Measurements from ENCODE around the gene SUGCT. TPM values are rescaled to one million over a fixed set of nuclear protein-coding genes. Genes with fewer than 3 reads are reported as not detected.

Gene SUGCT
- total and polyA plus RNA-seq, 10 donors = 1.4 to 13.6 (median 2.5) TPM

DNA sequence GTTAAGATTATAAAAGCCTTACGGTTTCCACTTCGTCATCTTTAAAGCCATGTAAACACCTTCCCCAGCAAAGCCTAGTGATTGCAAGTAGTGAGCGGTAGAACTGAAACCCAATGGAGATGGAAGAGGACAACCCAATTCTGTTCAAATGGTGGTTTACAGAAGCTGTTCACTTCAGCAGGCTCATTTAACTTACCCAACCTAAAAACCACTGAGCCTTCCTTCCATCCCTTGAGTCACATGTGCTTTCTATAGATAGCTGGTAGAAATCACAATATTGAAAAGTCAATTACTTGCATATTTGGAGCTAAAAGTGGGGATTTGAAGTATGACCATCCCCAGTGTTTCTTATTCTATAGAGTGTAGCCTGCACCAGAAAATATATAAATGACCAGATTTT is 667.7 kb downstream of the SUGCT start:
- WGBS, 5 donors = 67 to 87% (median 80%) methylated on average over 3 of the region's 3 CpGs
- TF ChIP-seq POLR2AphosphoS5 (IDR thresholded peaks at IDR 0.05) (no peak), POLR2A (IDR thresholded peaks at IDR 0.05) (no peak)
- TF ChIP-seq, protein P1, sequence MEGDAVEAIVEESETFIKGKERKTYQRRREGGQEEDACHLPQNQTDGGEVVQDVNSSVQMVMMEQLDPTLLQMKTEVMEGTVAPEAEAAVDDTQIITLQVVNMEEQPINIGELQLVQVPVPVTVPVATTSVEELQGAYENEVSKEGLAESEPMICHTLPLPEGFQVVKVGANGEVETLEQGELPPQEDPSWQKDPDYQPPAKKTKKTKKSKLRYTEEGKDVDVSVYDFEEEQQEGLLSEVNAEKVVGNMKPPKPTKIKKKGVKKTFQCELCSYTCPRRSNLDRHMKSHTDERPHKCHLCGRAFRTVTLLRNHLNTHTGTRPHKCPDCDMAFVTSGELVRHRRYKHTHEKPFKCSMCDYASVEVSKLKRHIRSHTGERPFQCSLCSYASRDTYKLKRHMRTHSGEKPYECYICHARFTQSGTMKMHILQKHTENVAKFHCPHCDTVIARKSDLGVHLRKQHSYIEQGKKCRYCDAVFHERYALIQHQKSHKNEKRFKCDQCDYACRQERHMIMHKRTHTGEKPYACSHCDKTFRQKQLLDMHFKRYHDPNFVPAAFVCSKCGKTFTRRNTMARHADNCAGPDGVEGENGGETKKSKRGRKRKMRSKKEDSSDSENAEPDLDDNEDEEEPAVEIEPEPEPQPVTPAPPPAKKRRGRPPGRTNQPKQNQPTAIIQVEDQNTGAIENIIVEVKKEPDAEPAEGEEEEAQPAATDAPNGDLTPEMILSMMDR (IDR thresholded peaks at IDR 0.05 in 8 of 11, conservative IDR thresholded peaks at IDR 0.05 in 3 of 11) = no peak
- H3K4me1 ChIP-seq = no peaks in the 10 kb centered on the region
- H3K27ac ChIP-seq = no peak overlapping the region
- no peak for DNase-seq
- no peaks in the 10 kb centered on the region for H3K9me3 ChIP-seq
- no peaks in the 10 kb centered on the region for H3K36me3 ChIP-seq
- no peak overlapping the region for H3K4me3 ChIP-seq
- intact Hi-C loops (cut with DNase I; ENCODE audit: low total_unique reads) = no loop called here
- H3K27me3 ChIP-seq (replicated peaks in 1 of 7) = no peaks in the 10 kb centered on the region

DNA sequence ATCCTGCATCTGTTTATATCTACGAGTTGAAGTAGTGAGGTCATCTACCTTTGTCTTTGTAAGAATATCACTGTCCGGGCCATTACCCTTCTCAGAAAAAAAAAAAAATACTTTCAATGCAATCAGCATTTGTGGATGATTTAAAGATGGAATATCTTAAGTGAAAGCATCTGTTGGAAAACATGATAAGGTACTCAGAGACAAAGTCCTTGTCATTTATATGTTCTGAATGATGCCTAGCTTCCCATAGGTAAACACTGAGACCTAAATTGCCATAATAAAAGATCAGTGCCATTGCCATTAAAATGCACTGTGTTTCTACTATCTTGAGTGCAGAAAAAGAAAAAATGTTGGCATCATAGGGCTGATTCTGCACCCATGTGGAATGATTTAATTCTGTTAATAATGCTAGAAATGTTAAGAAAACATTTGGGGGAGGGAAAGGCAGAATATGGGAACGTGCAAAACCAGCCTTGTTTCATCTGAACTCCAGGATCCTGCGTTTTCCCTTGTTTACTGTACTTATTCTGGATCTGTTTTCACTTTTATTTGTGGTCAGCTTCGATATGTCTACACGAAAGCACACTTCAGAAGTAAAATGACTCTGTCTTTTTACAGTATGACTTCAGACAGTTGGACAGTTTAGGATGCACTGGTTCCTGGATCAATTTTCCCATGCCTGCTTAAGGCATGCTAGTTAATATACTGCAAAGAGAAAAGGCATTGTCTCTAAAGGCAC is 669.8 kb downstream of the SUGCT start:
- no peaks in the 10 kb centered on the region for H3K4me1 ChIP-seq
- H3K36me3 ChIP-seq = no peaks in the 10 kb centered on the region
- H3K27ac ChIP-seq = no peak overlapping the region
- TF ChIP-seq POLR2A (IDR thresholded peaks at IDR 0.05) (no peak), POLR2AphosphoS5 (IDR thresholded peaks at IDR 0.05) (no peak)
- TF ChIP-seq, protein P1 (IDR thresholded peaks at IDR 0.05 in 8 of 11, conservative IDR thresholded peaks at IDR 0.05 in 3 of 11) = no peak
- H3K4me3 ChIP-seq = no peak overlapping the region
- no peak for DNase-seq
- no peaks in the 10 kb centered on the region for H3K9me3 ChIP-seq
- no peaks in the 10 kb centered on the region for H3K27me3 ChIP-seq (replicated peaks in 1 of 7)
- WGBS, 5 donors = 66 to 84% (median 80%) methylated on average over 6 of the region's 6 CpGs
- intact Hi-C loops (cut with DNase I; ENCODE audit: low total_unique reads) = no loop called here

DNA sequence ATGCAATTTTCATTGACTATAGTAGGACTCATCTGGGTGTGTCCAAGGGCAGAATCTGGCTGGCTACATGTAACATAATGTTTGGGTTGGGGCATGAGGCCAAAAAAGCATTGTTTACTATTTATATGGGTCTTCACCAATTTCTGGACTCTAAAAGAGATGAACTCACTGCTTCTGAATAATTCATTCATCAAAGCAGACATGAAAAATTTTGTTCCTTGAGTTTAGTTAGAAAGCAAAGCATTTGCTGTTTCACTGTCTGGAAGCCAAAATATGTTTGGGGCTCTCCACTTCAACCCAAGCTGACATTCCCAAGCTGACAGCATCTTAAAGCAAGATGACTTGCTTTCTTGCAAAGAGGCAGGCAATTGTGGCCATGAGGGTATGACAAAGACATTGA is 670.6 kb downstream of the SUGCT start:
- H3K4me1 ChIP-seq = no peaks in the 10 kb centered on the region
- no peak for DNase-seq
- no peak overlapping the region for H3K4me3 ChIP-seq
- peaks cover 0 to 6% (median 0%) of the 10 kb centered on the region in 8 donors for H3K9me3 ChIP-seq
- no peak for TF ChIP-seq POLR2AphosphoS5 (IDR thresholded peaks at IDR 0.05)
- H3K27ac ChIP-seq = no peak overlapping the region
- intact Hi-C loops (cut with DNase I; ENCODE audit: low total_unique reads) = no loop called here
- H3K27me3 ChIP-seq (replicated peaks in 1 of 7) = no peaks in the 10 kb centered on the region
- H3K36me3 ChIP-seq = no peaks in the 10 kb centered on the region

DNA sequence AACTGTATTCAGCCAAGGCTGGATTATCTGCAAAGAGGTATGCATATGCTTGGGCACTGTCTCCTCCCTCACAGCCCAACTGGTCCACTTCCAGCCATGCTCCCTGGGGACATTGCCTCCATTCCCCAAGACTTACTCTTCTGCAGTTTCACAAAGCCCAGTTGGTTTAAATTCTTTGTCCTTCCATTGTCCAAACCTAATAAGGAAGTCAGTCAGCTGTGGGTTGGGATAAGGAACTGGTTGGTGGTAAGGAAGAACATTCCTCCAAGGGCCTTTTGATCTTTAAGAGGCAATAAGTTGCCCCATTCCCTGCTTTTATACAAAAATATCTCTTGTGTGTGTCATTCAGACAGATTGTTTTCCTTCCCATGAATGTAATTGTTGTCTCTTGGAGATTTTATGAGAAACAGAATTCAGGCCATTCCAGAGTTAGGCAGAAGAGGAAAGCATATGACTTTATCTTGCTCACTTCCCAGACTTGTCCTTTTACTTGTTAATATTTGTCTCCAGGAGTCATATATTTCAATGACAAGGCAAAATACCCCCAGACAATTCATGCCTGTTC is 673.7 kb downstream of the SUGCT start:
- intact Hi-C loops (cut with DNase I; ENCODE audit: low total_unique reads) = no loop called here
- Histone ChIP-seq H3K4me1 (no peaks in the 10 kb centered on the region), H3K27me3 (replicated peaks in 1 of 7) (no peaks in the 10 kb centered on the region), H3K27ac (no peak overlapping the region), H3K9me3 (peaks cover 0 to 29% (median 17%) of the 10 kb centered on the region in 8 donors), H3K4me3 (no peak overlapping the region), H3K36me3 (no peaks in the 10 kb centered on the region)
- TF ChIP-seq, protein P1 (IDR thresholded peaks at IDR 0.05 in 8 of 11, conservative IDR thresholded peaks at IDR 0.05 in 3 of 11) = no peak
- no peak for TF ChIP-seq POLR2A (IDR thresholded peaks at IDR 0.05)
- no peak for TF ChIP-seq POLR2AphosphoS5 (IDR thresholded peaks at IDR 0.05)
- DNase-seq = no peak
